ENCODE results near the gene PCDHB3. TPM values are rescaled to one million over a fixed set of nuclear protein-coding genes. Genes with fewer than 3 reads are reported as not detected.
"Not testable (repeated sequence)": the region's sequence is repeated elsewhere in the genome, so short reads cannot be mapped to it uniquely, and the experiment has no call there.

Gene PCDHB3
- total RNA-seq, 1 donor from 2014 or later, result 0.26 TPM

GRCh38 chr5:141135718-141136266, 35.5 kb downstream of the PCDHB3 start:
- no peak for DNase-seq (ENCODE audit: low read depth in 2 of 2)

- not testable (repeated sequence) for DNase-seq (ENCODE audit: low read depth in 2 of 2)
Observed at GRCh38 chr5:141137346-141137745, 37.1 kb downstream of the PCDHB3 start.

- DNase-seq (ENCODE audit: low read depth in 2 of 2), result peak; percentile 6 to 35
Observed at GRCh38 chr5:141149812-141150211, 49.5 kb downstream of the PCDHB3 start, which contains the start of gene PCDHB6. TSS of gene PCDHB6 (plus strand) at chr5:141150057. CDS start at chr5:141150258, 201 bp downstream.

- no peak for DNase-seq (ENCODE audit: low read depth in 2 of 2)
Observed at GRCh38 chr5:141150224-141150992, 50.1 kb downstream of the PCDHB3 start.

- DNase-seq (ENCODE audit: low read depth in 2 of 2), result no peak
Observed at GRCh38 chr5:141150993-141151325, 50.7 kb downstream of the PCDHB3 start.

GRCh38 chr5:141151632-141152031, 51.4 kb downstream of the PCDHB3 start:
- not testable (repeated sequence) for DNase-seq (ENCODE audit: low read depth in 2 of 2)

DNA sequence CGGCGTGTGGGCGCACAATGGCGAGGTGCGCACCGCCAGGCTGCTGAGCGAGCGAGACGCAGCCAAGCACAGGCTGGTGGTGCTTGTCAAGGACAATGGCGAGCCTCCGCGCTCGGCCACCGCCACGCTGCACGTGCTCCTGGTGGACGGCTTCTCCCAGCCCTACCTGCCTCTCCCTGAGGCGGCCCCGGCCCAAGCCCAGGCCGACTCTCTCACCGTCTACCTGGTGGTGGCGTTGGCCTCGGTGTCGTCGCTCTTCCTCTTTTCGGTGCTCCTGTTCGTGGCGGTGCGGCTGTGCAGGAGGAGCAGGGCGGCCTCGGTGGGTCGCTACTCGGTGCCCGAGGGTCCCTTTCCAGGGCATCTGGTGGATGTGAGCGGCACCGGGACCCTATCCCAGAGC, 51.8 kb downstream of the PCDHB3 start:
- DNase-seq (ENCODE audit: low read depth in 2 of 2), result not testable (repeated sequence)

Other genes with a start within 250 kb of the PCDHB3 start
- under 0.01 and 0.13 TPM in 2 replicates for gene PCDHA10, start 244.6 kb upstream of the PCDHB3 start, total RNA-seq
- gene PCDHA11, start 231.5 kb upstream of the PCDHB3 start, total RNA-seq, result under 0.01 TPM in 1 of 2 replicates, not detected in the other
- under 0.01 TPM in 1 of 2 replicates, not detected in the other for gene PCDHA12, start 225.2 kb upstream of the PCDHB3 start, total RNA-seq
- under 0.01 TPM in 2 replicates for gene PCDHA13, start 218.3 kb upstream of the PCDHB3 start, total RNA-seq
- gene PCDHAC1, start 174.2 kb upstream of the PCDHB3 start, total RNA-seq, result 0.13 TPM in 1 of 2 replicates, not detected in the other
- gene PCDHAC2, start 134.0 kb upstream of the PCDHB3 start, total RNA-seq, result 0.13 TPM in 2 replicates
- gene PCDHB1, start 49.1 kb upstream of the PCDHB3 start, total RNA-seq, result not detected in 2 replicates
- gene PCDHB2, start 5.9 kb upstream of the PCDHB3 start, total RNA-seq, result 0.39 and 1.3 TPM in 2 replicates
- gene PCDHB4, start 21.3 kb downstream of the PCDHB3 start, total RNA-seq, result under 0.01 and 0.13 TPM in 2 replicates
- gene PCDHB5, start 34.7 kb downstream of the PCDHB3 start, total RNA-seq, result 0.51 and 1.4 TPM in 2 replicates
- under 0.01 and 0.13 TPM in 2 replicates for gene PCDHB6, start 49.6 kb downstream of the PCDHB3 start, total RNA-seq
- gene PCDHB7, start 72.2 kb downstream of the PCDHB3 start, total RNA-seq, result 0.26 and 1.4 TPM in 2 replicates
- gene PCDHB8, start 77.3 kb downstream of the PCDHB3 start, total RNA-seq, result 0.38 and 0.51 TPM in 2 replicates
- 0.13 and 0.76 TPM in 2 replicates for gene PCDHB16, start 81.9 kb downstream of the PCDHB3 start, total RNA-seq
- 0.13 and 0.25 TPM in 2 replicates for gene PCDHB9, start 86.7 kb downstream of the PCDHB3 start, total RNA-seq
- gene PCDHB10, start 91.9 kb downstream of the PCDHB3 start, total RNA-seq, result 0.39 and 1.0 TPM in 2 replicates
- 0.13 and 0.89 TPM in 2 replicates for gene PCDHB11, start 99.2 kb downstream of the PCDHB3 start, total RNA-seq
- gene PCDHB12, start 108.2 kb downstream of the PCDHB3 start, total RNA-seq, result 0.26 and 0.76 TPM in 2 replicates
- gene PCDHB13, start 113.4 kb downstream of the PCDHB3 start, total RNA-seq, result 0.51 and 1.9 TPM in 2 replicates
- gene PCDHB14, start 122.9 kb downstream of the PCDHB3 start, total RNA-seq, result 0.51 and 1.3 TPM in 2 replicates
- gene PCDHB15, start 144.9 kb downstream of the PCDHB3 start, total RNA-seq, result 0.26 and 0.76 TPM in 2 replicates
- gene SLC25A2, start 203.6 kb downstream of the PCDHB3 start, total RNA-seq, result under 0.01 and 0.13 TPM in 2 replicates
- 51.2 and 51.5 TPM in 2 replicates for gene TAF7, start 220.3 kb downstream of the PCDHB3 start, total RNA-seq
- 0.26 and 0.51 TPM in 2 replicates for gene PCDHGA1, start 230.0 kb downstream of the PCDHB3 start, total RNA-seq
- 0.39 and 1.1 TPM in 2 replicates for gene PCDHGA2, start 238.3 kb downstream of the PCDHB3 start, total RNA-seq
- 0.13 and 0.63 TPM in 2 replicates for gene PCDHGA3, start 243.4 kb downstream of the PCDHB3 start, total RNA-seq
- 0.39 and 1.1 TPM in 2 replicates for gene PCDHGB1, start 249.6 kb downstream of the PCDHB3 start, total RNA-seq